Measurements from ENCODE around the gene RAB33A.

Gene RAB33A

DNA sequence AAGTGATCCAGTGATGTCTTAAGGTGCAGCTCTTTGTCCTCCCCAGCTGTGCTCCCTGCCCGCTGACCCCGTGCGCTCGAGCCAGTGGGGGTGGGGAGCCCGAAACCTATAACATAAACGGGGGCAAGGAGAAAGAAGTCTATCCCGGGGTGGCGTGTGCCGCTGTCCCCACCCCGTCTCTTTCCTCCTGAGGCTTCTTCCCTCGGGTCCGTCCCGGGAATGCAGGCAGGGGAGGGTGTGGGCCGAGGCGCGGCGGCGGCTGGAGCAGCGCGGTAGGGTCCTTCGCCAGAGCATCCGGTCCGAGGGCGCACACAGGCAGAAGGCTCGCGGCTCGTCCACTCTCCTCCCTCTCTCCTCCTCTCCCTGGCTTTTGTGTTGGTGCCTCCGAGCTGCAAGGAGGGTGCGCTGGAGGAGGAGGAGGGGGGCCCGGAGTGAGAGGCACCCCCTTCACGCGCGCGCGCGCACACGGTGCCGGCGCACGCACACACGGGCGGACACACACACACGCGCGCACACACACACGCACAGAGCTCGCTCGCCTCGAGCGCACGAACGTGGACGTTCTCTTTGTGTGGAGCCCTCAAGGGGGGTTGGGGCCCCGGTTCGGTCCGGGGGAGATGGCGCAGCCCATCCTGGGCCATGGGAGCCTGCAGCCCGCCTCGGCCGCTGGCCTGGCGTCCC is at the start of gene RAB33A:
Gene RAB33A (plus strand): TSS at position 517 of the 681 bp plus-strand sequence. CDS start 101 bp downstream, at position 618.
- no peak for DNase-seq (ENCODE audit: low read depth)

DNA sequence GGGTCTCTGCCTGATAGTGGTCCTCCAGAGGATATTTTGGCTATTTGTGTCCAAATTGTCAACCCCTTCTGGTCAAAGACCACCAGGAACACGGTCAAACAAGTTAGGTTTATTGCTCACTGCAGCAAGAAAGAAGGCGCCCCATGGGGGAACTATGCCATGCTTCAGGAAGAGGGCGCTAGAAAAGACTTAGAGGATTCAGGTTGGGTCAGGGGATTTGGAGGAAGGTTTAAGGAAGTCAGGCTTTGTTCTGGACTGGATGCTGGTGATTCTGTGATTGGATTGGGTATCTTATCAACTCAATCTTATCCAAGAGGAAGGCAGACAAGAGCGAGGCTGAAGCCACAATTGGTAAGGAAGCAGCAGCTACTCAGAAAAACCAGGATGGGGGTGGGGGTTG is 47.2 kb upstream of the RAB33A start:
- H3K4me3 ChIP-seq (ENCODE audit: control insufficient read depth, low read depth, low read length), result no peak overlapping the region
- no peak for DNase-seq (ENCODE audit: low read depth)
- TF ChIP-seq, protein P1, sequence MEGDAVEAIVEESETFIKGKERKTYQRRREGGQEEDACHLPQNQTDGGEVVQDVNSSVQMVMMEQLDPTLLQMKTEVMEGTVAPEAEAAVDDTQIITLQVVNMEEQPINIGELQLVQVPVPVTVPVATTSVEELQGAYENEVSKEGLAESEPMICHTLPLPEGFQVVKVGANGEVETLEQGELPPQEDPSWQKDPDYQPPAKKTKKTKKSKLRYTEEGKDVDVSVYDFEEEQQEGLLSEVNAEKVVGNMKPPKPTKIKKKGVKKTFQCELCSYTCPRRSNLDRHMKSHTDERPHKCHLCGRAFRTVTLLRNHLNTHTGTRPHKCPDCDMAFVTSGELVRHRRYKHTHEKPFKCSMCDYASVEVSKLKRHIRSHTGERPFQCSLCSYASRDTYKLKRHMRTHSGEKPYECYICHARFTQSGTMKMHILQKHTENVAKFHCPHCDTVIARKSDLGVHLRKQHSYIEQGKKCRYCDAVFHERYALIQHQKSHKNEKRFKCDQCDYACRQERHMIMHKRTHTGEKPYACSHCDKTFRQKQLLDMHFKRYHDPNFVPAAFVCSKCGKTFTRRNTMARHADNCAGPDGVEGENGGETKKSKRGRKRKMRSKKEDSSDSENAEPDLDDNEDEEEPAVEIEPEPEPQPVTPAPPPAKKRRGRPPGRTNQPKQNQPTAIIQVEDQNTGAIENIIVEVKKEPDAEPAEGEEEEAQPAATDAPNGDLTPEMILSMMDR (conservative IDR thresholded peaks at IDR 0.05; ENCODE audit: control insufficient read depth, insufficient read depth, low read depth, low read length), result no peak

More for the DNA sequence above, at the start of gene RAB33A:
- TF ChIP-seq, protein P1 (conservative IDR thresholded peaks at IDR 0.05; ENCODE audit: control insufficient read depth, insufficient read depth, low read depth, low read length), result no peak
- H3K4me3 ChIP-seq (ENCODE audit: control insufficient read depth, low read depth, low read length), result peak within 1 kb of the TSS; percentile 46

GRCh38 chrX:130125091-130125874 is 46.5 kb upstream of the RAB33A start:
- peak; percentile 84 for DNase-seq (ENCODE audit: low read depth)
- TF ChIP-seq, protein P1 (conservative IDR thresholded peaks at IDR 0.05; ENCODE audit: control insufficient read depth, insufficient read depth, low read depth, low read length), result no peak
- H3K4me3 ChIP-seq (ENCODE audit: control insufficient read depth, low read depth, low read length), result no peak overlapping the region

DNA sequence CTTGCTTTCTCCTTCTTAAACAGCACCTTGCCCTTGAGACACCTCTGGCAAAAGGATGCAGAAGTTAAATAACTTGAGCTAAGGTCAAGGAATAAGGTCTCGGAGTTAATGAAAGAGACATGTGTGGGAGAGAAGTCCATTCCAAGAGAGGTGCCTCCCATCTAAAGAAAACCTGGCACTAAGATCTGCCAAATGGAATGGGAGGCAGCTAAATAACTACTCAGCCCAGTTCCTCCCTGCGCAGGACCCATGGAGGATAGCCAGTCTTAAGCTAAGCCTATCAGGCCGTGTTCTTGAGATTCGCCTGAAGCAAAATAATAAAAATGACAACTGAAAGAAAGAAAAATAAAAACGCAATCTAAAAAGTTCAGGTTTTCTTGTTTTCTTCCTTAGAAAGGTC is 40.8 kb upstream of the RAB33A start:
- TF ChIP-seq, protein P1 (conservative IDR thresholded peaks at IDR 0.05; ENCODE audit: control insufficient read depth, insufficient read depth, low read depth, low read length), result no peak
- DNase-seq (ENCODE audit: low read depth), result no peak
- H3K4me3 ChIP-seq (ENCODE audit: control insufficient read depth, low read depth, low read length), result no peak overlapping the region

- TF ChIP-seq, protein P1 (conservative IDR thresholded peaks at IDR 0.05; ENCODE audit: control insufficient read depth, insufficient read depth, low read depth, low read length), result no peak
- no peak overlapping the region for H3K4me3 ChIP-seq (ENCODE audit: control insufficient read depth, low read depth, low read length)
- DNase-seq (ENCODE audit: low read depth), result no peak
Observed at GRCh38 chrX:130136496-130136895, 35.3 kb upstream of the RAB33A start.

DNA sequence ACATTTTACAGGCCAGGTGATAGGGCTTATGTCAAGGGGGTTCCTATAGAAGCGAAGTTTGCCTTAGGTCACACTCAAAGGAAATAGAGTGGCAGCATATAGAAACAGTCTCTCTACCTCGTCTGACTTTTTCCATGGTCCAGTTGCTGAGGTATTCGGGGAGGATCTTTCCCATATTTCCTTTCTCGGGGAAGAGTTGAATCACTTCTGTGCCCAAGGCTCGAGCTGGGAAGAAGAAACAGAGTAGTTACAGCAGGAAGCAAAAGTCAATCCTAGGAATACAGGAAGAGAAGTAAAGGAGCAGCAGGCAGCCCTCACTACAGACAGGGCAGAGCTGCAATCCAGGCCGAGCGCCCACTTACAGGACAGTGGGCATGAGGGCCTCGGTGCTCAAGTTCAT is 34.8 kb upstream of the RAB33A start:
- no peak overlapping the region for H3K4me3 ChIP-seq (ENCODE audit: control insufficient read depth, low read depth, low read length)
- DNase-seq (ENCODE audit: low read depth), result no peak
- TF ChIP-seq, protein P1 (conservative IDR thresholded peaks at IDR 0.05; ENCODE audit: control insufficient read depth, insufficient read depth, low read depth, low read length), result no peak

Measured in fibroblast of mammary gland (primary cell).